Type B pancreatic cell (in vitro differentiated cells): ENCODE measurements around the gene MEGF9. TPM values are rescaled to one million over a fixed set of nuclear protein-coding genes. Genes with fewer than 3 reads are reported as not detected.

Source experiments
- DNase-seq: peaks from one replicate; pipeline ENCODE4 v3.0.0; 2021; ENCODE audit warnings: mixed read lengths; ENCODE audit not compliant: unreplicated experiment; ENCODE audit errors: extremely low spot score
- H3K27ac Mint-ChIP-seq: 2 replicates; pipeline ENCODE4 v1.8.0; 2021; ENCODE audit warnings: mild to moderate bottlenecking, mixed read lengths
- H3K27me3 Mint-ChIP-seq: 2 replicates; pipeline ENCODE4 v1.8.0; 2021; ENCODE audit warnings: mixed read lengths
- H3K36me3 Mint-ChIP-seq: 2 replicates; pipeline ENCODE4 v1.8.0; 2021; ENCODE audit warnings: mixed read lengths
- H3K4me1 Mint-ChIP-seq: one replicate; pipeline ENCODE4 v1.8.0; 2021; ENCODE audit warnings: mixed read lengths; ENCODE audit not compliant: unreplicated experiment
- H3K4me3 Mint-ChIP-seq: 2 replicates; pipeline ENCODE4 v1.8.0; 2021; ENCODE audit warnings: mild to moderate bottlenecking, mixed read lengths
- H3K9me3 Mint-ChIP-seq: 2 replicates; pipeline ENCODE4 v1.8.0; 2021; ENCODE audit warnings: mixed read lengths
- CTCF ChIP-seq: fragments of 200-600 bp; sonication (generic); conservative IDR thresholded peaks from 2 replicates; pipeline ENCODE4 v1.5.0; 2021; ENCODE audit warnings: antibody characterized with exemption, mild to moderate bottlenecking
- total RNA-seq: library from RNA; stranded (reverse); gene quantifications from 2 replicates; pipeline ENCODE4 v1.2.1, GENCODE V29; 2021; ENCODE audit warnings: low replicate concordance

The MEGF9 gene
- total RNA-seq, 1 donor from 2014 or later = 14.7 TPM

GRCh38 chr9:120592210-120592609 lies 122.1 kb downstream of the MEGF9 start:
- TF ChIP-seq CTCF = no peak
- Mint-ChIP-seq H3K4me1 (no peaks in the 10 kb centered on the region), H3K9me3 (no peaks in the 10 kb centered on the region), H3K27me3 (no peaks in the 10 kb centered on the region), H3K4me3 (no peak overlapping the region), H3K36me3 (no peaks in the 10 kb centered on the region), H3K27ac (no peak overlapping the region)
- no peak for DNase-seq

- peaks cover 6% of the 10 kb centered on the region for H3K4me1 Mint-ChIP-seq
- TF ChIP-seq CTCF = no peak
- H3K27me3 Mint-ChIP-seq = no peaks in the 10 kb centered on the region
- H3K36me3 Mint-ChIP-seq = no peaks in the 10 kb centered on the region
- H3K27ac Mint-ChIP-seq = no peak overlapping the region
- H3K4me3 Mint-ChIP-seq = no peak overlapping the region
- DNase-seq = no peak
- H3K9me3 Mint-ChIP-seq = no peaks in the 10 kb centered on the region
Observed at GRCh38 chr9:120587328-120587727, 126.9 kb downstream of the MEGF9 start.

GRCh38 chr9:120583958-120584369 lies 130.3 kb downstream of the MEGF9 start:
- Mint-ChIP-seq H3K4me1 (peaks cover 19% of the 10 kb centered on the region), H3K36me3 (peaks cover 3% of the 10 kb centered on the region), H3K27ac (peak overlapping the region; percentile 72), H3K9me3 (no peaks in the 10 kb centered on the region), H3K4me3 (peak overlapping the region; percentile 17), H3K27me3 (no peaks in the 10 kb centered on the region)
- no peak for DNase-seq
- no peak for TF ChIP-seq CTCF

- no peaks in the 10 kb centered on the region for H3K27me3 Mint-ChIP-seq
- H3K27ac Mint-ChIP-seq = peak within 1 kb of the TSS; percentile 93
- no peak for TF ChIP-seq CTCF
- peak within 1 kb of the TSS; percentile 98 for H3K4me3 Mint-ChIP-seq
- peak; percentile 93 for DNase-seq
- no peaks in the 10 kb centered on the region for H3K9me3 Mint-ChIP-seq
- peaks cover 8% of the 10 kb centered on the region for H3K36me3 Mint-ChIP-seq
- peaks cover 25% of the 10 kb centered on the region for H3K4me1 Mint-ChIP-seq
Observed at GRCh38 chr9:120580051-120580896, 134.0 kb downstream of the MEGF9 start, which contains the start of gene CDK5RAP2. TSS of gene CDK5RAP2 (minus strand) at chr9:120580167. CDS start at chr9:120579978, 189 bp downstream.

GRCh38 chr9:120579139-120580050 lies 134.9 kb downstream of the MEGF9 start:
- peak overlapping the region; percentile 98 for H3K4me3 Mint-ChIP-seq
- no peaks in the 10 kb centered on the region for H3K27me3 Mint-ChIP-seq
- H3K36me3 Mint-ChIP-seq = peaks cover 8% of the 10 kb centered on the region
- DNase-seq = no peak
- H3K4me1 Mint-ChIP-seq = peaks cover 28% of the 10 kb centered on the region
- TF ChIP-seq CTCF = no peak
- H3K9me3 Mint-ChIP-seq = no peaks in the 10 kb centered on the region
- peak overlapping the region; percentile 93 for H3K27ac Mint-ChIP-seq
